Lower leg skin (tissue), 4 donors: ENCODE data around the gene CCDC127. TPM values are rescaled to one million over a fixed set of nuclear protein-coding genes. Genes with fewer than 3 reads are reported as not detected.
"Not testable (repeated sequence)": the region's sequence is repeated elsewhere in the genome, so short reads cannot be mapped to it uniquely, and the experiment has no call there.

Source experiments
- DNase-seq, 2 donors: peaks; one replicate each; pipeline ENCODE4 v3.0.0-alpha.2; 2019; ENCODE audit warnings: low spot score in 2 of 2
- H3K4me3 ChIP-seq: fragments of 200-600 bp; sonication (generic); 2 replicates; pipeline ENCODE4 v1.5.1; 2017; ENCODE audit warnings: mild to moderate bottlenecking, low read depth; ENCODE audit not compliant: poor library complexity, severe bottlenecking
- POLR2A ChIP-seq, 2 donors: fragments of 450-650 bp; IDR thresholded peaks; one replicate each; pipeline ENCODE4 v1.6.1; 2016 to 2017; ENCODE audit warnings: antibody characterized with exemption in 2 of 2, mild to moderate bottlenecking in 1 of 2, moderate library complexity in 1 of 2
- WGBS, 2 donors: methylation state at CpG; one replicate each; pipeline ENCODE4 v1.1.5; 2018; 5-methylcytosine and 5-hydroxymethylcytosine counted together
- intact Hi-C: fragments of 100-400 bp; cut with DNase I; formaldehyde crosslinking; loops from one replicate; pipeline ENCODE4 v1.15.0; 2023; ENCODE audit warnings: low total_unique reads
- total RNA-seq, 4 donors: library from RNA; depleted of rRNA; stranded (reverse); fragments of >200 nt; gene quantifications; one replicate each; pipeline ENCODE4 v1.1.0, GENCODE V29; 2016
- TF ChIP-seq, protein P1 (sequence below), 3 donors: fragments of 450-650 bp; IDR thresholded peaks; one replicate each; pipeline ENCODE4 v1.5.1; 2016; ENCODE audit warnings: antibody characterized with exemption in 3 of 3, mild to moderate bottlenecking in 3 of 3, moderate library complexity in 2 of 3

The CCDC127 gene
- total RNA-seq, 4 donors from 2014 or later = 3.0 to 6.2 (median 4.6) TPM

DNA sequence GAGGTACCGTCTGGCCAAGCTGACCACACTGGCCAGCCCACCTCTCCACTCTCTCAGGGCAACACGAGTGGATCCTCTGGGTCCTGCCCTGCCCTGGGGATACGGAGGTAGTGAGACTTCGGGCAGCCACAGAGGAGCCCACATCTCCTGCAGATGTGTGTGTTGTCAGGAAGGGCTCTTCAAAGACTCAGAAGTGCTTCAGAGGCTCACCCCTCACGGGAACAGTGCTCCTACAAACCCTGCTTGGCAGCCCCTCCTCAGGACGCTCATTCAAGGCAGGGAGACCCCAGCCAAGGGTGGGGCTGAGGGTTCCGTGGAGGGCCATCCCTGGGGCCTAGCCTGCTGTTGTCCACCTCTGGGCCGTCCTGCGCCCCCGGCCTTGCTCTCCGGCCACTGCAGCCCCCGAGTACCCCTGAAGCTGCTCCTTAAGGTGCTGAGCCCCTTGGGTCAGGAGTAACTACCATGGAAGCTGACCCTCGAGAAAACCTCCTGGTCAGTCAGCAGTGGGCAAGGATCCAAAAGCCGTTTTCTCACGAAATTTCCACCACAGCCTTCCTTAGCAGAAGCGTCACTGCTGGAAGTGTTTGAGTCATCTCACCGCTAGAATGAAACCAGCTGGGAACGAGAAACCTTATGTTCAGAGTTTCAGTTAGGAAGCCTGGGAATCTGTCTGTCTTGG lies 49.8 kb downstream of the CCDC127 start:
- DNase-seq = peak in 1 of 2 donors; percentile 50
- intact Hi-C loops = no loop called here
- no peak overlapping the region for H3K4me3 ChIP-seq
- no peak for TF ChIP-seq POLR2A (IDR thresholded peaks at IDR 0.05)
- TF ChIP-seq, protein P1, sequence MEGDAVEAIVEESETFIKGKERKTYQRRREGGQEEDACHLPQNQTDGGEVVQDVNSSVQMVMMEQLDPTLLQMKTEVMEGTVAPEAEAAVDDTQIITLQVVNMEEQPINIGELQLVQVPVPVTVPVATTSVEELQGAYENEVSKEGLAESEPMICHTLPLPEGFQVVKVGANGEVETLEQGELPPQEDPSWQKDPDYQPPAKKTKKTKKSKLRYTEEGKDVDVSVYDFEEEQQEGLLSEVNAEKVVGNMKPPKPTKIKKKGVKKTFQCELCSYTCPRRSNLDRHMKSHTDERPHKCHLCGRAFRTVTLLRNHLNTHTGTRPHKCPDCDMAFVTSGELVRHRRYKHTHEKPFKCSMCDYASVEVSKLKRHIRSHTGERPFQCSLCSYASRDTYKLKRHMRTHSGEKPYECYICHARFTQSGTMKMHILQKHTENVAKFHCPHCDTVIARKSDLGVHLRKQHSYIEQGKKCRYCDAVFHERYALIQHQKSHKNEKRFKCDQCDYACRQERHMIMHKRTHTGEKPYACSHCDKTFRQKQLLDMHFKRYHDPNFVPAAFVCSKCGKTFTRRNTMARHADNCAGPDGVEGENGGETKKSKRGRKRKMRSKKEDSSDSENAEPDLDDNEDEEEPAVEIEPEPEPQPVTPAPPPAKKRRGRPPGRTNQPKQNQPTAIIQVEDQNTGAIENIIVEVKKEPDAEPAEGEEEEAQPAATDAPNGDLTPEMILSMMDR (IDR thresholded peaks at IDR 0.05) = no peak
- WGBS, 2 donors = 70% methylated on average over 17 to 18 of the region's 18 CpGs

DNA sequence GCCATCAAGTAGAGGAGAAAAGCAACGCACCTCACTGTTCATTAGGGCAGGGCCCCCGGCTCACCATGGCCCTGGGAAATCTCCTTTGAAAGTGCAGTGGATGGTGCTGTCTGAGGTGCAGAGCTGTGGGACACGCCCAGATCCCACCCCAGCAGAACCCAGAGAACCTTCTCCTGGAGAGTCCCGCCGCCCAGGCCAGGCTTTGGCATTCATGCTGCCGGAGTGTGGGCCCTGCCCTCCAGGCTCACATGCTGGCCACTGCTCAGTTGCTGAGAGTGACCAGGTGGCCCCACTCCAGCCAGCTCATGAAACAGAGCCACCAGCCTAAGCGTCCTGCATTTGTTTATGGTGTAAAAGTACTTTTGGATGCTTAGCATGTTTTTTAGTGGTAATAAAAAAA lies 50.4 kb downstream of the CCDC127 start:
- 79 to 89% methylated on average over 6 to 7 of the region's 7 CpGs for WGBS, 2 donors
- no peak overlapping the region for H3K4me3 ChIP-seq
- TF ChIP-seq POLR2A (IDR thresholded peaks at IDR 0.05) = no peak
- TF ChIP-seq, protein P1 (IDR thresholded peaks at IDR 0.05) = no peak
- intact Hi-C loops = no loop called here
- peak in 1 of 2 donors; percentile 78 for DNase-seq

DNA sequence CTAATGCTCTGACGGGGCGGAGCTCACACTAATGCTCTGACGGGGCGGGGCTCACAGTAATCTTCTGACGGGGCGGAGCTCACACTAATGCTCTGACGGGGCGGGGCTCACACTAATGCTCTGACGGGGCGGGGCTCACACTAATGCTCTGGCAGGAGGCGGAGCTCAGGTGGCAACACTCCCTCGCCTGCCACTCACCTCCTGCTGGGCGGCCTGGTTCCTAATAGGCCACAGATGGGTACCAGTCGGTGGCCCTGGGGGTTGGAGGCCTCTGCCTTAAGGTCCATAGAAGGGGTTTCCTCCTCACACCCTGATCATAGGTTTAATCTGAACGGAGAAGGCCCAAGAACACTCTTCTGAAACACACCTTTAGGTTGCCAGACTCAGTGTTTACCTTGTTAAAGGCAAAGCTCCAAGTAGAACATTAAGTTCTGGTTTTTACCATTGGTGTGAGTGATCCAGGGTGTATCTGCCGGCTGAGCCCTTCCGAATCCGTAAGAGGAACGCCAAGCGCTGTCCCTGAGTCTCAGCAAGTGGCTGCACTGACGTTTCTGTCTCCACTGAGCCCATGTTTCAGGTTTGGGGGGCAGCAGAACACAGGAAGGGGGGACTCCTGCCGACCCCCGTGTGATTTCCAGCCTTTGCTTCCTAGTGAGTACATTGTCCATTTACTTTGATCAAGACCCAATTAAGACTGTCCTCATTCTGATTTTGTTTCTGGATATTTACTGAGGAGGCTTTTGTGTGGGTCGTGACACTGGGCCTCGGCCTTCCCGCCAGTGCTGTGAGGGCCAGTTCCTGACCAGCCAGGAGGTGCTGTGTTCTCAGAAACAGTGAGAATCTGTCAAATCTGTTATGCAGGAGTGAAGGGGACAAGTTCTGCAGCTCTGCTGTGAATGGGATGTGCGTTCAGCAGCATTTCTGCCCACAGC lies 51.2 kb downstream of the CCDC127 start:
- intact Hi-C loops = no loop called here
- 89 to 91% methylated on average over 25 to 27 of the region's 27 CpGs for WGBS, 2 donors
- DNase-seq = peak in 1 of 2 donors; percentile 68
- H3K4me3 ChIP-seq = no peak overlapping the region
- no peak for TF ChIP-seq POLR2A (IDR thresholded peaks at IDR 0.05)
- TF ChIP-seq, protein P1 (IDR thresholded peaks at IDR 0.05) = no peak

DNA sequence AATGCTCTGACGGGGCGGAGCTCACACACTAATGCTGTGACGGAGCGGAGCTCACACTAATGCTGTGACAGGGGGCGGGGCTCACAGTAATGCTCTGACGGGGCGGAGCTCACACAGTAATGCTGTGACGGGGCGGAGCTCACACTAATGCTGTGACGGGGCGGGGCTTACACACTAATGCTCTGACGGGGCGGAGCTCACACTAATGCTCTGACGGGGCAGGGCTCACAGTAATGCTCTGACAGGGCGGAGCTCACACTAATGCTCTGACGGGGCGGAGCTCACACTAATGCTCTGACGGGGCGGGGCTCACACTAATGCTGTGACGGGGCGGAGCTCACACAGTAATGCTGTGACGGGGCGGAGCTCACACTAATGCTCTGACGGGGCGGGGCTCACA lies 53.2 kb downstream of the CCDC127 start:
- H3K4me3 ChIP-seq, intact Hi-C loops, DNase-seq: not testable (repeated sequence)
- 90 to 92% methylated on average over 19 to 23 of the region's 25 CpGs for WGBS, 2 donors

DNA sequence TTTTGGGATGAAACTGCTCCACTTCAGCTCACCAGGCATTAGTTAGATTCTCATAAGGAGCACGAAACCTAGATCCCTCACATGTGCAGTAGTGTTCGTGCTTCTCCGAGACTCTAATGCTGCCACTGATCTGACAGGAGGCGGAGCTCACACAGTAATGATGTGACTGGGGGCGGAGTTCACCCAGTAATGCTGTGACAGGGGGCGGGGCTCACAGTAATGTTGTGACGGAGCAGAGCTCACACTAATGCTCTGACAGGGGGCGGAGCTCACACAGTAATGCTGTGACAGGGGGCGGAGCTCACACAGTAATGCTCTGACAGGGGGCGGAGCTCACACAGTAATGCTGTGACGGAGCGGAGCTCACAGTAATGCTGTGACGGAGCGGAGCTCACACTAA lies 53.7 kb downstream of the CCDC127 start:
- DNase-seq = peak in 1 of 2 donors; percentile 31
- TF ChIP-seq, protein P1 (IDR thresholded peaks at IDR 0.05) = no peak
- no peak for TF ChIP-seq POLR2A (IDR thresholded peaks at IDR 0.05)
- intact Hi-C loops = no loop called here
- H3K4me3 ChIP-seq = no peak overlapping the region
- 82 to 85% methylated on average over 14 of the region's 14 CpGs for WGBS, 2 donors

DNA sequence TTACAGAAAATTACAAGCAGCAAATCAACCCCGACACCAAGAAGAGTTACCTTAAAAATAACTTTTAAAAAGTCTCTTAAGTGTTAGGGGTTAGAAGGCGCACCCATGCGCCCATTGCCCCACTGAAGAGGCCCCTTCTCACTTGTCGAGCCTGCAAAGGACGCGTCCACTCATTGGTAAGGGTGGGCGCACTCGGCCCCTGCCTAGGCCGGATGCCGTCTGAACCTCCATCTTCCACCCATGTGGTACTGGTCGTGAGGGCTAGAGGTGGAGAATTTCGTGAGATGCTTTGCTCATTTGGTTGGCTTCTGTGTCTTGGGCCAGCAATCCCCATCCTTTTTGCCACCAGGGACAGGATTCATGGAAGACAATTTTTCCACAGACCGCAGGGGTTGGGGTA lies 54.1 kb downstream of the CCDC127 start:
- DNase-seq = peak in 1 of 2 donors; percentile 50
- no peak overlapping the region for H3K4me3 ChIP-seq
- TF ChIP-seq, protein P1 (IDR thresholded peaks at IDR 0.05) = no peak
- TF ChIP-seq POLR2A (IDR thresholded peaks at IDR 0.05) = no peak
- intact Hi-C loops = no loop called here
- WGBS, 2 donors = 84 to 86% methylated on average over 13 of the region's 13 CpGs
